GM19043 (cell line): Measurements from ENCODE around the gene HOXA11.

Experiments used
- ATAC-seq: cut with Tn5 transposase; IDR thresholded peaks from one replicate; pipeline ENCODE4 v1.9.1; 2021; ENCODE audit warnings: low read depth; ENCODE audit not compliant: unreplicated experiment

The HOXA11 gene

GRCh38 chr7:27149842-27150567 lies 35.0 kb downstream of the HOXA11 start:
- ATAC-seq, result no peak

DNA sequence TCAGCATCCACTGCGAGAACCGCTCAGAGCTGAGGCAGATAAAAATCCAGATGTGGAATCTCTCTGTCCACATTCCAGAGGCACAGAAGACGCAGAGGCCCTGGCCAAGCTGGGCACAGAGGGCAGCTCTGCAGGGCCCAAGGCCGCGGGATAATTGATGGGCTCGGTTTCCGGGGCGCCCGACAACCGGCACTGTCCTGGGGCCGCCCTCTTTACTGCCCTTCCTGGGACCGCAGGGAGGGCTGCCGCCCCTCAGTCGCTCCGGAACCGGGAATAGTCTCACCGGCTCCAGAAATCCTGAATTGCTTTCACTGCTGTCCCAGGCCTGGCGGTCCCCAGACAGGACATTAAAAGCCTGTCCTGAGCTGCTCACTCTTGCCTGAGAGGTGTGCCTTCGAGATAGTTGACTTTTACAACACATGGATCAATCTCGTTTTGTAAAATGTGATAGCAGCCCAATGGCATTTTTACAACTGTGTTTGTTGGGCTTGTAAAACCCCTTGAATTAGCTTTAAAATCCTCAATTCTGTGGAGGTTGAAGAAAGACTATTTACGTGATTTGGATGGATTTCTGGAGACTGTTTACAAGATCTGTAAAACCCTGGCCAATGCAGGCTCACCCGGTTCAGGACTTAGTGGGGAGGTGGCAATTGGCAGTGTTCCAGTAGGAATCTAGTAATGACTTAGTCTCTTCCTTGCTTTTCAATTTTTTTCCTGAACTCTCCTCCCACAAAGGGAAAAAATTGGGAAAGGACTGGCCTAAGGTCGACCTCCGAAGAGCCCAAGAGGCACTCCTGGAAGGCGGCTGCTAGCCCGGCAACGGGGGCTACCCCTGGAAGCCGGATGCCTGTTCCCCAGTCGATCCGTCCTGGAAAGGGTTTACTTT lies 36.0 kb downstream of the HOXA11 start:
- ATAC-seq, result no peak

GRCh38 chr7:27148031-27148755 lies 36.8 kb downstream of the HOXA11 start:
- no peak for ATAC-seq

GRCh38 chr7:27147199-27148030 lies 37.6 kb downstream of the HOXA11 start, which contains the start of gene HOXA6:
HOXA6 (minus strand) TSS chr7:27147774; CDS start chr7:27147749, 25 bp downstream.
- no peak for ATAC-seq

DNA sequence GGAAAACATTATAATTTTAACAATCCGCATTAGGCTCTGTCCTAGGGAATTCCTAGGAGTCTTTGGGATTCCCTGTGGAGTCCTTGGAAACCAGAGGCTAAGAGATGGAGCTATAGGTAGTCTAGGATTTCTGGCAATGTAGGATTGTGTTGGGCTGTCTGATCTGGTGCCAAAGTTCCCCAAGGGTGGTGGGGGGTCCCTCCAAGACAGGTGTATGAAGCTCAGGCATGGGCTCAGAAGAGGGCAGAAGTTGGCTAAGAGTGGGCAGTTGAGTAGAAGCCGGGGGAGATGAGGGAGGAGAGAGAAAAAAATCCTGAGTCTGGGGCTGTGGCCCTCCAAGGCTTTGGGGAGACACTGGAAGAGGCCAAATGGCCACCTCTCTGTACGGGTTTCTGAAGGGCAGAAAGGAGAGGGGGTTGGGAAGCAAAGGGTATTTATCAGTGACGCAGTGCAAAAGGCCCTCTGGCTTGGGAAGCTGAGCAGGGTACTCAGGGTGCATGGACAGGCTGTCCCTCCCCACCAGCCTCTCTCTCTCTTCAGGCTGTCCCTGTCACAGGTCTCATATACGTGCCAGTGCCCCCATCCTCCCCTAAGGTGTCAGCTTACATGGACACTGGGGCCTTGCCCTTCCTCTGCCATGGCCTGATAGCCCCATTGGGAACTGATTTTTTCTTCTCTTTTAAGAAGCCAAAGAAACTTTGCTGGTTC lies 38.4 kb downstream of the HOXA11 start:
- no peak for ATAC-seq

- no peak for ATAC-seq
Observed at GRCh38 chr7:27145914-27146412, 39.1 kb downstream of the HOXA11 start.

DNA sequence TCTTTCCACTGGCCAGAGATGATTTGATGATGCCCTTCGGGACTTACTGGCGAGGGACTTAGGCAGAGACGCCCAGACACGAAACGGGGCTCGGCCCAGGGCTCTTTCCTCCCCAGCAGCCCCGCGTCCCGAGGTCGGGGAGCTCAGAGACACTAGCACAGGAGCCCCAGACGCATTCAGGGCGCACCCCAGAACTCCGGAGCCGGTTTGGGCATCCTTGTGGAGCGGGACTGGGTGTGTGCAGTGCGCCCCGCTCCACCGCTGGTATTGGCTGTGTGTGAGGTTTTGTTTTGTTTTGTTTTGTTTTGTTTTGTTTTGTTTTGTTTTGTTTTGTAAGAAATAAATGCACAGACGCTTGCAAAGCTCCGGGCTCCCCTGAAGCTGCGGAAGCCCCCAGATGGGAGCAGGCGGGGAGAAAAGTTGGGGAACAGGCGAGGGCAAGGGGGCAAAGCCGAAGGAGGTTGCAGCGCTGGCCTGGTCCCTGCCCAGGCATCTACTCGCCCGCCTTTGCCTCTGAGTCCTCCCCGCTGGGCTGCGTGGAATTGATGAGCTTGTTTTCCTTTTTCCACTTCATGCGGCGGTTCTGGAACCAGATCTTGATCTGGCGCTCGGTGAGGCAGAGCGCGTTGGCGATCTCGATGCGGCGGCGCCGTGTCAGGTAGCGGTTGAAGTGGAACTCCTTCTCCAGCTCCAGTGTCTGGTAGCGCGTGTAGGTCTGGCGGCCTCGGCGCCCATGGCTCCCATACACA lies 39.7 kb downstream of the HOXA11 start:
- ATAC-seq, result no peak

DNA sequence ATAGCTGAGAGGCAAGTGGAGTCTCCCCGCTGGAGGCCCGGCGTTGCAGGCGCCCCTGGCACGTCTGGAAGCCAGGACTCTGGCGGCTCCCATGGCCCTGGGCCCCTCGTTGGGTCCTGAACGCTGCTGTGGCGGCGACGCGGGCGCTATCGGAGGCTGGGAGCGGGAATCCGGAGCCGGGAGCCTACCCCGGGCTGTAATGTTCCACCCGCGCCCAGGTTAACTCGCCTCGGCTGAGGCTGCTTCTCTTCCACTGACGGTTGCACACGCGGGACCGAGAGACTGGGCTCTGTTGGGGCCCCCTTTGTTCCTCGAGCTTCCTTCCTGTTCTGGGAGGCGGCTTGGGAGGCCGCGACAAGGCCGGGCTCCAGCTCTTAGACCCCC lies 40.3 kb downstream of the HOXA11 start:
- no peak for ATAC-seq

DNA sequence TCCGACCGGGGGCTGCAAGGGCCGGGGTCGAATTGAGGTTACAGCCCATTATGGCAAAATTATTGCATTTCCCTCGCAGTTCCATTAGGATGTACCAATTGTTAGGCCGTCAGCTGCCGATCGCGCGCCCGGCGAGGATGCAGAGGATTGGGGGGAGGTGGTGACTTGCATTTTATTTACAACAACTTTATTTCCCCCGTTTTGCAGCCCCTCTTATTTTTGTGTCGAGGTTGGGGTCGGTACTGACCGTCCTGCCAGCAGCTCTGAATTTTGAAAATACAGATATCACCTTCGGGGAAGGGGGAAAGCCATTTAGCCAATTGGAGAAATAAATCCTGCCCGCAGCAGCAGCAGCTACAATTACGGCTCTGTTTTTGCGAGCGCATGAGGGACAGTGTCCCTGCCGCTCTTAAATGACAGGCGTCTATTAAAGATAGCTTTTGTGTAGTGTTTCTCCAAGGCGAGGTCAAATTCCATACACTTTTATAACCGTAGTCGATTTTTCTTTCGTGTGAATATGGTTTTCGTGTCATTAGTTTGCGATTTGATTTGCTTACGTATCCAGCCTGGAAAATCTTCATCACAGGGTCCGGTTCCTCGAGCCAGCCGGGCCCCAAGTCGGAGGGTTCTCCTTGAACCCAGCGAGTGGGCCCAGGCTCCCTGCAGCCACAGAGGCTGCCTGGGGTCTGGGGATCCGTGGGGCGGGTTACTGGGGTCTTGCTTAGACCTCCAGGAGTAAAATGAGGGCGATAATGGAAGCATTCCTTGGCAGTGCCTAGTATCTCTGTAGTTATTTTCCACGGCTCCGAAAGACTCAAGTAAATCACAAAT lies 40.9 kb downstream of the HOXA11 start:
- no peak for ATAC-seq

GRCh38 chr7:27143023-27143949 lies 41.7 kb downstream of the HOXA11 start, which contains the start of gene HOXA5:
HOXA5 (minus strand) TSS chr7:27143681; CDS start chr7:27143607, 74 bp downstream.
- ATAC-seq, result no peak

DNA sequence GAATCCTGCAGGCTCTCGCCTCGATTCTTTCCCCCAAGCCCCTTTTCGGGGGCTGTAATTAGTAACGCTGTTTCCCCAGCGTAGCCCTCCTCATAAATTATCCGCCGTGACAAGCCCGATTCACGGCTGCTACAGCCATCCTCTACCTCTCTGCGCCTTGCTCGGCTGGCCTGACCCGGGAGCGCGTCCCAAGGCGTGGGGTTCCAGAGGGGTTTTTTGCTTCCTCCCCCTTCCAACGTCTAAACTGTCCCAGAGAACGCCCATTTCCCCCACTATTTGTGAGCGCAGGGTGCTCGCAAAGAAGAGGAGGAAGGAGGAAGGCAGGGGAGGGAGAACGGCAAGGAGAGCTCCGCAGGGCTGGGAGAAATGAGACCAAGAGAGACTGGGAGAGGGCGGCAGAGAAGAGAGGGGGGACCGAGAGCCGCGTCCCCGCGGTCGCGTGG lies 42.4 kb downstream of the HOXA11 start:
- ATAC-seq, result no peak

- no peak for ATAC-seq
Observed at GRCh38 chr7:27141923-27142579, 43.0 kb downstream of the HOXA11 start.

GRCh38 chr7:27141137-27141922 lies 43.7 kb downstream of the HOXA11 start:
- ATAC-seq, result no peak

GRCh38 chr7:27140126-27140857 lies 44.7 kb downstream of the HOXA11 start:
- no peak for ATAC-seq
